ENCODE data around the gene DYSF.

Gene DYSF

DNA sequence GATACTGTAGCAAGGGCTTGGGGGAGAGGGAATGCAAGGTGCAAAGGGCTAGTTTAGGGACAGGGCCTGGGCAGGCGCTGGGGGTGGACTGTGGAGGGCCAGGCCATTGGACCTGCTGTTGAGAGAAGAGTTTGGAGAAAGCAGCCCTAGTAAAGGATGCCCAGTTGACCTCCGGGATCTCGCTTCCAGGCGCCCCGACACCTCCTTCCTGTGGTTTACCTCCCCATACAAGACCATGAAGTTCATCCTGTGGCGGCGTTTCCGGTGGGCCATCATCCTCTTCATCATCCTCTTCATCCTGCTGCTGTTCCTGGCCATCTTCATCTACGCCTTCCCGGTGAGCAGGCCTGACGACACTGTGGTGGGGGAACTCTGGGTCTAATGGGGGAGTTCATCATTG, 229.0 kb downstream of the DYSF start:
- no peak for DNase-seq

DNA sequence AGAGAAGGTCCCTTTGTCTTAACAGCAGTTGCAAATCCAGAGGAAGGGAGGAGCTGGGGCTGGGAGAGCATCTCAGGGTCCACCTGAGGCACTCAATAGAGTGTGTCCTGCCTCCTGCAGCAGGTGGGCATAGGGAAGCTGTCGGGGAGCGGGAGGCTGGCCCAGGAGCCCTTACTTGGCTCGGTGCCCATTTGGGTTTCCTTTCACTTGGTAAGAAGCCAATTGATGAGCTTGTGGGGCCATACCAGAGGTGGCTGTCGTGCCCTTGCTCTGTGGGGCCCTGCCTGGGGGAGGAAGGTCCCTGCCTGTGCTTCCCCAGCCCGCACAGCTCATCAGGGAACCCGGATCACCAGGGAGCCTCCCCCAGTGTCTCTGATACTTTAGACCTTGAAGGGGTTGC, 229.7 kb downstream of the DYSF start:
- no peak for DNase-seq

DNA sequence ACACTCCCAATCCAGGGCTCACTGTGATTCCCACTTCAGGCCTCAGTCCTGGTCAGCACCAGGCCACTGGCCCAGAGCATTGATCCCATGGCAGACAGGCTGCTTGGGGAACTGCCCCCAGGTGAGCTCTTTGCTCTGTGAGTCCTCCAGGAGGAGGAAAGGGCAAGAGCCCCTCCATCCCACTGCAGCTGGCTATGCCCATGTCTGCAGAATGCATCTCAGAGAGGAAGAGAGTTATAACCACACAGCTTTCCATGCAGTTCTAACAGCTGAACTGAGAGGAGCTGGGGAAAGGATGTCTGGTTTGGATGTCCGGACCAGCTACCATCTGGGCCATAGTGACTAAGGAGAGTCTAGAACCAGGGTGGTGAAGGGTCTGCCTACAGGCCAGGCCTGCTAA, 230.3 kb downstream of the DYSF start:
- DNase-seq: no peak

DNA sequence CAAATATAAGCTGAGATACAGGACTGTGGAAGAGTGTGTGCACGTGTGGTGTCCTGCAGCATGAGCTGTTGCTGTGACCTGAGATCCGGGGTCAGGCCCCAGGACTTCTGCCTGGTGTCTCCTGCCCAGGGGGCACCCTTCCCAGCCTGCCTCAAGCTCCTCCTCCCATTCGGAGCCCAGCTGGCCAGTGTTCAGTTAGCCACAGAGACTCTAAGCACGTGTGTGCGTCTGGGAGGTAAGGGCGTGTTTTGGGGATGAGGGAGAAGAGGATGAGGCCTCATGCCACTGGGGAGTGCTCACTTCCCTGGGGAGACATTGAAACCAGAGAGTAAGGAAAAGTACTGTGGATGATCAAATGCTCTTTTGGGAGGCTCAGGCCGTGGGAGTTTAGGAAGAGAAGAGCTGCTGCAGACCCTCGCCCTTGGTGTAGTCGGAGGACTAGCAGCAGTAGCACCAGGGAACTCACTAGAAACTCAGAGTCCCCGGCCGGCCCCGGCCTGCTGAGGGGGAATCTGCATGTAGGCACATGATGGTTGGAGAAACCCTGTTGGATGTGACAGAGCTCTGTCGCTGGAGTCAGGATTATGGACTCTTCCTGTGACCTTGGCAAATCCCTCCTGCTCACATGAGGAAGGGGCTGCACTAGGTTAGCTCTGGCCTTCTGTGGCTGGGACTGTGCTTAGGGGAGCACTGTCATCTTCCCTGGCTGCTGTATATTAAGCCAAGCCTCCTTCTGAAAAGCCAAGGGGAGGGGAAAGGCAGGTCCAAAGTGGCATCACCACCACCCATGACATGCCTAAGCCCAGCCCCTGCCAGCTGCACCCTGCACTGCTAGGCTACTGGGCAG, 231.1 kb downstream of the DYSF start:
- DNase-seq: no peak

DNA sequence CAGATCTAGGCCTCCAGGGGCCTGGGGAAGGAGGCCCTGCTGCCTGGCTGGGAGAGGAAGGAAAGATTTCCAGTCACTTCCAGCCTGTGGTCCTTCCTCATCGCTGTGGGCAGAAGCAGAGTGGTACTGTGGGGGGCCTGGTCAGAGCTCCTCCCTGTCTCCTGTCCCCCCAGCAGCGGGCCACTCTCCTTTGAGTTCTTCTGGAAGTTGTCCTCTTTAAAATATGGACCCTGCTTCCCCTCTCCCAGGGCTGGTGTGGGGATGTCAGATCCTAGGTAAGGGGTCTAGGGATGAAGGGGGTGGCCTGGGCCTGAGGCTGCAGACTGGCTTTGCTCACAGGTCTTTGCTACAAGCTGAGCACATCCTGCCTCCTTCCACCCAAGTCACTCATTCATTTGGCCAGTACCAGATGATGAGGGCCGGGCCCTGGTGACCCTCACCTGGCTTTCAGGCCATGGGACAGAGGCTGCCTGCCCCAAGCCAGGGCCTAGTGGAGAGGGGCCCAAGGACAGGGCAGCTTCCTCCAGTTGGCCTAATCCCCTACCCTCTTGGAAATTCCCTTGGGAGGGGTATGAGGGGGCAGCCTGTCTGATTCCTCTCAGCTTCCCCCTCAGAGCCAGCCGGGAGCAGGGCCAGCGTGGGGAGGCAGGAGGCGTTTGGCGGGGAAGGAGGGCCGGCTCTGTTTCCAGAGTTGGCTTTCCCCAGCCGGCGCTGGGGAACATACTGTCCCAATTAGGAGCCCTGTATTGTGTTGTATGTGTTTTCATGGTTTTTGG, 231.9 kb downstream of the DYSF start:
- no peak for DNase-seq

DNA sequence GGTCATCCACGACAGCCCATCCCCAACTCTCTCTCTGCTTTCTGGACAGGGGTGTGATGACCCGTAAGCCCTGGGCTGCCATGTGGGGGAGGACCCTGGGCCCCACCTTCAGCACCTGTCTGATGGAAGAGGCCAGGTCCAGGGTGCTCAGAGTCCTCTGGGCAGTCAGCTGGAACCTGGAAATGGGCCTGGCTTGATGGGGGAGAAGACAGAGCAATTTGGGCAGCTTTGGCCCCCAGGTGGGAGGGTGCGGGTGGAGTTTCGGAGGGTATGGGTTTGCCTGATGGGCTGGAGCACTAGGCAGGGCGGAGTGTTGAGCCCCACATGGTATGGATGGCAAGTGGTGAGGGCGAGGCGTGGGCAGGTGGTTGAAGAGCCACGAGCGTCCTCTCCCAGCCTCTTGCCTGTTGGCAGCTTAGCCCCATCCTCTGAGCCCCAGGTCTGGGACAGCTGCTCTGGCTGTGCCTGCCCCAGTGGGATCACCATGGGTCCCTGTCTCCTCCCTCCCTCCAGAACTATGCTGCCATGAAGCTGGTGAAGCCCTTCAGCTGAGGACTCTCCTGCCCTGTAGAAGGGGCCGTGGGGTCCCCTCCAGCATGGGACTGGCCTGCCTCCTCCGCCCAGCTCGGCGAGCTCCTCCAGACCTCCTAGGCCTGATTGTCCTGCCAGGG, 232.7 kb downstream of the DYSF start:
- DNase-seq: no peak

DNA sequence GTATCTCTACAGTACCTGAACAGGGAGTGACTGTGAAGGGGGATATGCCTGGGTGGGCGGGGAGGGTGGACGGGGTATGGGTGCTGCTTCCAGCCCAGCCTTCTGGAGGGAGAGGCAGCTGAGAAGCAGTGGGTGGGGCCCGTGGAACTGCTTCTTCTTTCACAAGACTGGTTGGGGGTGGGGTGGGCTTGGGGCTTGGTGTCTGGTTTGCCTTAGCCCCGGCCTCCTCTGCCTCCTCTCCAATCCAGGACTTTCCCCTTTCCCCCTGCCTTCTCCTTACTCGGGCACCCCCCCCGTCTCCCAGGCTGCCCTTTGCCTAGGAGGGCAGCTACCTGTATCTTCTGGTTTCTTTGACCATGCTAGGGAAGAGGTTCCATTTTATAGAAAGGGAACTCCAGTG, 233.4 kb downstream of the DYSF start:
- DNase-seq: no peak

DNA sequence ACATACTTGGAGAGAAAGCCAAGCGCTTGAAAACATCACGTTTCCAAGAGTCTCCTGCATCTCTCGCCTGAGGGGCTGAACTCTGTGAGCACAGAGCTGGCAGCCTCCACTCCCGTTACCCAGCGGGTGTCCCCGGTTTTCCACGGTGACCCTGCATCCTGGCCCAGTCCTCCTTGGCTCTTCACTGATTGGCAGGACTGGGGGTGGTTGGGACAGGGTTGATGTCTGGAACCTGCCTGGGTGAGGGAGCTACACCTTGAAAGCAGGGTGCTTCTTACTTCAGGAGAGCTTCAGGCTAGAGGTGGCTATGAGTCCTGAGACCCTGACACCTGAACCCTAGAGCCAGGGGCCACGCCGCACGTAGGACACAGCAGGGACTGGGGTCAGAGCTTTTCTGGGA, 234.1 kb downstream of the DYSF start:
- DNase-seq: no peak

DNA sequence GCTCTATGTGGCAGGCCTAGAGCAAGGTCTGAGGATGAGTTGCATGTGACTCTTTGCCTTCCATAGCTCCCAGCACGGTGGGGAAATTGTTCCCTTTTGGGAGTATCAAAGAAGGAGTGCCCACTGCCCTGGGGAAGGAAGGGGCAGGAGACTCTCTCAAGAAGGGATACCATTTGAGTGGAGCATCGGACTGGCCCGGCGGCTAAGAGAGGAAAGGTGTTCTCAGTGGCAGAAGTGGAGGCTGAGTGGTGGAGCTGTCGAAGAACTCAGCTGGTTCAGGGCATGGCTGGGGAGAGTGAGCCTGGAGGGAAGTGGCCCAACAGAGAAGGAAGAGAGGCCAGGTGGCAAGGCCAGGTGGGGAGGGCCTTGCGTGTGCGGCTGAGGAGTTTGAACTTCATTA, 235.2 kb downstream of the DYSF start:
- no peak for DNase-seq

DNA sequence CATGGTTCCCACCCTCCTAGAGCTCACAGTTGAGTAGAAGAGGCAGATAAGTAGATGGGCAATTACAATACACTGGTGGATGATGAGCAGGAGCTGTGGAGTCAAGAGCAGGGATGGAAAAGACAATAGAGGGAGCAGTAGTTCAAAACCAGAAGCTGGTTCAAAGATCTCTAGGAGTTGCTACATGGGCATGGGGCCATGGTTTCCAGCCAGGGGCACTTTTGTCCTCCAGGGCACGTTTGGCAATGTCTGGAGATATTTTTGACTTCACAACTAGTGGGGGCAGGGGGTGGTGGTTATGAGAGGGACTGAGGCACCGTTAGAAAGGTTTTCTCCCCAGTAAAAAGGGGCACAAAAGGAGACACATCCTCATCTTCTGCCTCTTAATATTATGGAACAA, 236.0 kb downstream of the DYSF start:
- no peak for DNase-seq

DNA sequence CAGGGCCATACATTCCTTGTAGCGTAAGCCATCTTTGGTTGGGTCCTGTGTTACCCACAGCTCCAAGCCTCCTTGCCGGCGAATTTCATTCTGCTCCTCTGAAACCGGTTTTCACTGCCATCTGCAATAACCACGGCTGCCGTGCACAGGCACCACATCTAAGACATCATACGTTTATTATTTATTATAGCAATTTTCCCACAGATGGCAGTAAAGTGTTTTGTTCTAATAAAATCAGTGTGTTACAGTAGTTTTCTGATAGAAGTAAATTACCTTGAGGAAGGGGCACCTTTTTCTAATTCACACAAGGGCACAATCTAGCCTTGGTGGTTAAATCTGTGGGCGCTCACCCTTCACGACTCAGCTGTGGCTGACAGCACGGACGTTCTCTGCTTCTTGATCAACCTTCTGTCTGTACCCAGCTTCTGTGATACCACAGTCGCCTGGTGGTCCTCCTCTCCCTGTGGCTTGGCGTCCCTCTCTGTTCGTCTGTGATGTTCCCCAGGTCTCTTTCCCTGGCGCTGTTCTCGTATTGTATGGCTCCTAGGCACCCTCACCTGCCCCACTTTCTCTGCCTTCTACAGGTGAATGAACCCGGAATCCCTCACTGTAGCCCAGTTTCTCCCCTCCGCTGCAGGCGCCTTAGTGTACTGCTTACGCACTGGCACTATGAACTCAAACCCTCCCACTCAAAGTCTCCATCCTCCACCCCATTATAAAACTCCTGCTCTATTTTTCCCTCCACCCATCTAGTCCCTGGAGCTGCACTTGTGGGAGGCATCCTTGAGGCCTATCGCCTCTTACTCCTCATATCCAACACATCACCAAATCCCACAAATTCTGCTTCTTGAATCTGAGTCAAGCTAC, 236.8 kb downstream of the DYSF start:
- DNase-seq: no peak

DNA sequence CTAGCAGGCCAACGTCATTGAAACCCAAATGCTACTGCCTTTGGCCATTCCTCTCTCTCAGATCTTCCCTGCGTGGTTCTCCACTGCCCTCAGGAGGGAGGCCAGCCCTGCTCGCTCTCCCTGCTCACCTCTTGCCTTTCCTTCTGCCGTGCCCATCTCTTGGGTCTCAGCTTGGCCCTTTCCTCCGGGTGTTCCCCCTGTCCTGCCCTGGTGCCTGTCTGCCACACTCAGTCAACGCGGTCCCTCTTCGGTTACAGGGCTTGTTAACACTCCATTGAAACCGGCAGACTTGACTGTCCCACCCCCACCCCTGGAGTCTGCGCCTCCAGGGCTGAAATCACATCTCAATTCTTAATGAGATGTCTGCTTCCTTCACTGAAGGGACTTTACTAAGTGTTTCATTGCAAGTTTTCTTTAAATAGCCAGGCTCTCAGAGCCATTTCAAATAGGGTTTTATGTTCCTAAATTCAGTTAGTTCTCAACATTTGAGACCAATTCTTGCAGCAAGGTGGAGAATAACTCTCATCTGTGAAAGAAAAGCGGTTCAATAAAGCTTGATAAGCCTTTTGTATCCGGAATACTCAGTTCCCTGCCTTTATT, 237.6 kb downstream of the DYSF start:
- no peak for DNase-seq

DNA sequence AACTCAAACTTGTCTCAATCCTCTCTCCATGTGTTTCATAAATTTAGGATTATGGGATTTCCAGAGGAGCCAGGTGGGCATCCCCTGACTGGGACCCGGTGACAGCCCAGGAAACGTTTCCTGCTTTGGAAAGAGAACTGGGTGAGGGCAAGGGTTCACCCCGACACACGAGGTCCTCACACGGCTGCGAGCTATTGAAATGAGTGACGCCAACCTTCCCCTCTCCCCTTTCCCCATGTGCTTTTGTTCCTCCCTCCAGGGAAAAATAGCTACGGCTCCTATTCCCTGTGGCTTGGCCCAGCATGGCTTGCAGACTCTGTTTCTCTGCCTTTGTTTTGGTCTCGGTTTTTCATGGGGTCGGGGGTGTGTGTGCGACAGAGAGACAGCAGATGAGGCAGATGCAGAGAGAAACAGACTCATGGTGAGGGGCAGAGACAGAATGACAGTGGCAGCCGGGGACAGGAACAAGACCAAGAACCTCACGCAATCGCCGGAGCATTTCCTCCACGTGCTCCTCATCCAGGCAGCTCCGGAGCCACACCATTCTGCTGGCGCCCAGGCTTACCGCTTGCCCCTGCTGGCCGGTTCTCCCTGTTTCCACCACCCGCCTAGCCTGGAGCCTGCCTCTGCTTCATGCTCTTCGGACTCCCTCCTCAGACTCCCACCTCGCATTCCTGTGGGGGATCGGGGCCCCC, 238.5 kb downstream of the DYSF start:
- DNase-seq: no peak

DNA sequence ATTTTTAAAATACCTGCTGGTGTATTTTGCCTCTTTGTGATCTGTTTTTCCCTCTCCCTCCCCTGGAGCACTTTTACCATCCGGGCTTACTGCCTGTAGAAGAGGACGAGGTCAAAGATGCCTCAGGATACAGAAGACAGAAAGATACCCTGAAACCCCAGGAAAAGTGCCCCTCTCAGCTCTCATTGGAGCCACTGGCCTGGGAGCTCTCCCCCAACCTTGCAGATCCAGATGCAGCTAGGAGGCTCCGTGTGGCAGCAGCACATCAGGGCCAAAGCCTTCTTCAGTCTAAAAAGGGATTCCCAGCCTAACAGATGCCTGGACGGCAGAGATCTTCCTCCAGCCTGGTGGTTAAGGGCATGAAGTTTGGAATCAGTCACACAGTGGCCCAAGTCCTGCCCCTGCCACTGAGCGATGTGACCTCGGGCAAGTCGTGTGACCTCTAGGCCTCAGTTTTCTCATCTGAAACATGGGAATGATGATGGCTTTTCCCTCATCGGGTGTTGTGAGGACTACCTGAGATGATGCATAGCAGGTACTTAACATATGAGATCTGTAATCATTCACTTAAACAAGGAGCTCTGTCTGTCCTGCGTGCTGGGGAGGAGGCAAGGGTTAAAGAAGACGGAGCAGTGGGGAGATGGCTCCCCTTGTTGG, 239.4 kb downstream of the DYSF start:
- DNase-seq: no peak

DNA sequence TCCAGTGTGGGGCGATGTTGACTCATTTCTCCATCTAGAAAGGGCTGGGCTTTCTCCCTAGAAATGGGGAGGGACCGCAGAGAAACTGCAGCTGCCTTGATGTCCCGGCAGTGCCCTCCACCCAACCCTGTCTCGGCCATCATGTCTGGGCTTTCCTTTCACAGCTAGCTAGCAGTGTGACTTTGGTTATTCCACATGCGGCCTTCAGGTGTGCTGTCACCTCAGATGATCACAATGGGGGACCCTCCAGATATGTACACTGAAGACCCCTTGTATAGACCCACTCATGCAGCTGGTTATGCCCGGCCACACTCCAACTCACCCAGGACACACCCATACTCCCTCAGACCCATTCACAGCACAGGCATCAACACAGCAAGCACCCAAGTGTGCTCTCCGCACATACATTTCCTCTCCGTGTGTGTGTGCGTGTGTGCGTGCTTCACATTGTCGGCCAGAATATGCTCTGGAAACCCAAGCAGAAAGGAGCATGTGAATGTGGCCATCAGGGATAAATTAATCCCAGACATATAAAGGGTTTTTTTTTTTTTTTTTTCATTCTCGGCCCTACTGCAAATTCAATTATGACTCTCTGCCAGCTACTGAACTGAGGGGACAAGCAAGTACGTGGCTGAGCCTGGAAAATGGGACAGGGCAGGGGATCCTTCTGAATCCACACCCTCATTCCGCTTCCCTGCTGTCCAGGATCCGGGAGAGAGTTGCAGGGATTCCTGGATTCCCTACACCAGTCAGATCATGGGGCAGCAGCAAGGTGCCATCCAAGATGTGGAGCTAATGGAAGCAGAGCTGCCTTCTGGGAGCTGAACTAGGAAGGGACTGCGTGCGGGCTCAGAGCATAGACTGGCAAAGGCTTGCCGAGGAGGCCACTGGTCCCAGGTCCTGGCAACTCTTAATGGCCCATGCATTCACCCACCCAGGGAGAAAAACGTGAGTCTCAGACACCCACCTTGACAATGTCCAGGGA, 240.2 kb downstream of the DYSF start:
- no peak for DNase-seq

DNA sequence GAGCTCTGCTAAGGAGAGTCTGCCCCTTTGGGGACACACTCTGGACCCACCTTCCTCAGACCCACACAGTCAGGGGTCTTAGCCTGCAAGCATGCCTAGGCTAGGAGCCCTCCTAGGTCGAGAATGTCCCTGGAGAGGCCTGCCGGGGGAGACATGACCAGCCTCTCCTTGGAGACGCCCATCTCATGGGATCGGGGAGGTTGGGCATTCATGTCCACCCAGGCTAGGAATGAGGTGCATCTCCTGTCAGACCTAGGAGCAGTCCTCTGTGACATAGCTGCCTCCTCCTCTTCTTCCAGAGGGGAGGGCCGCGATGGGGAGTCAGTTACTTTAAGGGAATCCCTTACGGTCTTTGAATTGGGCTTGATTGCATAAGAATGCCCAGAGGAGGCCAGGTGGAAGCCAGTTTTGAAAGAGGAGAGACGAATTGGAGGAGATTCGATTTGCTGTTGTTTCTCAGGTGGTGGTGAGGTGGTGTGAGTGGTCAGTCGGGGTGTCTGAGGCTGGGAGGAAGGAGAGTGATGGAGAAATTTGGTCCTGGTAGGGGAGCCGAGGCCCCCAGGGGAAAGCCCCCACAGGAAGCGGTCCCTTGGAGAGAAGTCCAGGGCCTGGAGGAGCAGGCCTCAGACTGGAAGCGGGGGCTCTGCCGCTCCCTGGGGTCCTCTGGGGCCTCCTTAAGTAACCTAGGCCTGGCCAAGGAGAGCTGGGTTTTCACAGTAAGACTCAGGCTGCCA, 241.3 kb downstream of the DYSF start:
- DNase-seq: no peak

DNA sequence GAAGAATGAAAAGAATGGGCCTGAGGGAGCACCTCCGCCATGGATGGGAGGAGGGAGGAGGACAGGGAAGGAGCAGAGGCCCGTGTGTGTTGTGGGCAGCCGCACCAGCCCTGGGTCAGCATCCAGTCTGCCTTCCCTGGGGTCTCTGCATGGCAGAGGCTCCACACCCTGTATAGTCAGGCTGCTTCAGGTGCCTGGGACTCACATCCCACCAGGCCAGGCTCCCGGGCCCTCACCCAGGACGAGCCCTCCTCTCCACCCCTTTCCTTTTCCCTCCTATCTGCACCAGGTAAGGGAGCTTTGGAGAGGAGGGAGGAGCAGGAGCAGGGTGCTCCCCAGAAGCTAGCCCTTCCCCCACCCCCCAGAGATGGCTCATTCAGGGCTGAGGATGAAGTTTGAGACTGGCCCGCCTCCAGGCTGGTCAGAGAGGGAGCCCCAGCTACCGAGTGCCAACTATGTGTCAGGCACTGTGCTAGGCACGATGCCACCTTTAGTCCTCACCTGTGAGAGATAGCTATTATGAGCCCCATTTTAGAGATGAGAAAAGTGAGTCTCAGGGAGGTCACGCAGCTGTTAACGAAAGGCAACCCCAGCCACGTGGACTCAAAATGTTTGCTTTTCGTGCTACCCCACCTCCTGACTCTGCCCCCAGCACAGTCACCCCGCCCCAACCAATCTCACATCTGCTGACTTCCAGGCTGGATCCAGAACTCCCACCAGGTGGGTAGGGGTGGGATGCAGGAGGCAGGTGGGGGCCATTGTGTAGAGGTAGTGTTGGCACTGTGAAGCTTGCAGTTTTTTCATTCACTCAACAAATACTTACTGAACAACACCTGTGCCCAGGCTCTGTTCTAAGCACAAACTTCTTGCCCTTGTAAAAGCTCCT, 242.1 kb downstream of the DYSF start:
- no peak for DNase-seq

DNA sequence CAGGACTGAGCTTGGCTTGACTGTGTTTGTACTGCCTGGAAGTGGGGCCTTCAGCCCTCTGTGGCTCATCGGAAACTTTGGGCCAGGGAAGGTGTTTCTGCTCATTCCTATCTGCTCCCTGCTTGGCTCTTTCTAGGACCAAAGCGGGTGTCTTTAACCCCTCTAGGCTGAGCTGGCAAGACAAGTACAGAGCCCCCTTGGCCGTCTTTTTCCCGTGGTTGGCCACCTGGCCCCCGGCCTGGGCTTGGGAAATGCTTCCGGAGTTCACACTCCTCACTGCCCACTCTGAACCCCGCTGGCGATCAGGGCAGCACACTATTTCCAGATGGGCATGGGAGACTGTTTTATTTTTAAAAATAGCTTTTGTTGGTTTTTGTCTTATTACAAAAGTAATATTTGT, 243.0 kb downstream of the DYSF start:
- DNase-seq: no peak
